NCI-H2029 treated with DMSO at 0.1 percent for 48 hours (cell line): Measurements from ENCODE around the gene REG1A.

Source experiments
- DNase-seq: peaks from one replicate; lab custom pipeline; 2025; lab: John Stamatoyannopoulos, UW

The REG1A gene, protein sequence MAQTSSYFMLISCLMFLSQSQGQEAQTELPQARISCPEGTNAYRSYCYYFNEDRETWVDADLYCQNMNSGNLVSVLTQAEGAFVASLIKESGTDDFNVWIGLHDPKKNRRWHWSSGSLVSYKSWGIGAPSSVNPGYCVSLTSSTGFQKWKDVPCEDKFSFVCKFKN

DNA sequence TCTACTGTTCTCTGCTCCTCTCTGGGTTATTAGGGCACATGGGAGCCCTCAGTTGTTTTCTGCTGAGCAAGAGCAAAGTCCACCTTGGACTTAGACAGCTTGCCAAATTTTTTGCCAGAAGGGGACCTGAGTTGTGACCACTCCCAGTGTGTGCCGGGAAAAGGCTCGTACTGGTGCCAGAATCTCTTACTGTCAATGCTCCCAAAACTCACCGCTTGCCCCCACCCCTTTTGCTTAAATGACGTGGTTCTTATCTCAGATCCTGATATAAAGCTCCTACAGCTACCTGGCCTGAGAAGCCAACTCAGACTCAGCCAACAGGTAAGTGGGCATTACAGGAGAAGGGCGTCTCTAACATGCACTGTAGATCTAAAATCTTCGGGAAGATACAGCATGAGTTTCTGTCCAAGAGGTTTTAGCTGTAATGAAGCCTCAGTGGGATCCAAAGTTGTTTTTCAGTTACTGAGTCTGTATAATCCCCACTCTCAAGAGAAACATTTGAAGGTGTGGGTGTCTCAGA lies at the start of gene REG1A:
REG1A (plus strand) TSS at position 295 of the 520 bp plus-strand sequence. CDS start 374 bp downstream, outside the sequence.
- DNase-seq = no peak

DNA sequence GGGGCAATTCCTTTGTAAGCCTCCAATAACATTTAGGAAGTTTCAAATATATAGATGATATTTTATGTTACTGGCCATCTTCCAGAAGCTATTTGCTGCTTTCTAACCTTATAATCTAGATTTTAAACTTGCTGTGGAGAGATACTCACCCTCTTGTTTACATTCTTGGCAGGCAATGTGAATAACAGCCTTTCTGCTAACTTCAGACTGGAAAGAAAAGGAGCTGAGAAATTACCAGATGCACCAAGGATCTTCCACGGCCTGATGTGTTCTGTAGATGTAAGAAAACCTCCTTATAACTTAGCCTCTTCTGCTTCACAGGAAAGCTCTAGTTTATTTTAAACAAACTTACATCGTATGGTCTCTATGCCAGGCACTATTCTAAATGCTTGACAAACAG lies 49.2 kb upstream of the REG1A start:
- no peak for DNase-seq

DNA sequence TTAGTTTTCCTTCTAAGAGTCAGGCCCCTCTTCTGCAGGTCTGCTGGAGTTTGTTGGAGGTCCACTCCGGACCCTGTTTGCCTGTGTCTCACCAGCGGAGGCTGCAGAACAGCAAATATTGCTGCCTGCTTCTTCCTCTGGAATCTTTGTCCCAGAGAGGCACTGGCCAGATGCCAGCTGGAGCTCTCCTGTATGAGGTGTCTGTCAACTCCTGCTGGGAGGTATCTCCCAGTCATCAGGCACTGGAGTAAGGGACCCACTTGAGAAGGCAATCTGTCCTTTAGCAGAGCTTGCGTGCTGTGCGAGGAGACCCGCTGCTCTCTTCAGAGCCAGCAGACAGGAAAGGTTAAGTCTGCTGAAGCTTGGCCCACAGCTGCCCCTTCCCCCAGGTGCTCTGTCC lies 37.3 kb upstream of the REG1A start:
- no peak for DNase-seq

DNA sequence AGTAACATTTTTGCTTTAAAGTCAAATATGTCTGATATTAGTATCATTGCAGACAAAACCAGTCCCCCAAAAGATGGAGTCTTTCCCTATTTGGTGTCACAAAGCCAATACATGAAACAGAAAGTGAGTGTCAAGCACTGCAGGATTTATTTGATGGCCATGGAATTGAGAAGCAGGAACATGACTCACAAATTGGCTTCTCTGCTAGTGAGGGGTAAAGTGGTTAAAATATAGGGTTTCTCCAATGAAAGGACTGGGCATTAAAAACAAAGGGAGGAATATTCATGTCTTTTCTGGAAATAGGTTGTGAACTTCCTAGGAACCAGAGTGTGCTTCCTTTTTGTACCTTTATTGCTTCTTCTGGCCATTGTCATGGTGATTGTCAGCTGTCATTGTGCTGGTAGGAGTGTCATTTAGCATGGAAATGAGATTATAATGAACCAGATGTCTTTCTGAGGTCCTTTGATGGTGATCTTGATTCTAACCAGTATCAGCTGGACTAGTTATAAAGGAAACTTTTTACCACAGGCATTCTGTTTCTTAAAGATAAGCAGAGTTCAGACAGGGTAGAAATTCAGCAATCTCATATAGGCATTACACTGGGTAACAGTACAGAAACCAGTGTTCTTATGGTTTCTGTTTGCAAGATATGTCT lies 36.6 kb upstream of the REG1A start:
- DNase-seq = no peak

DNA sequence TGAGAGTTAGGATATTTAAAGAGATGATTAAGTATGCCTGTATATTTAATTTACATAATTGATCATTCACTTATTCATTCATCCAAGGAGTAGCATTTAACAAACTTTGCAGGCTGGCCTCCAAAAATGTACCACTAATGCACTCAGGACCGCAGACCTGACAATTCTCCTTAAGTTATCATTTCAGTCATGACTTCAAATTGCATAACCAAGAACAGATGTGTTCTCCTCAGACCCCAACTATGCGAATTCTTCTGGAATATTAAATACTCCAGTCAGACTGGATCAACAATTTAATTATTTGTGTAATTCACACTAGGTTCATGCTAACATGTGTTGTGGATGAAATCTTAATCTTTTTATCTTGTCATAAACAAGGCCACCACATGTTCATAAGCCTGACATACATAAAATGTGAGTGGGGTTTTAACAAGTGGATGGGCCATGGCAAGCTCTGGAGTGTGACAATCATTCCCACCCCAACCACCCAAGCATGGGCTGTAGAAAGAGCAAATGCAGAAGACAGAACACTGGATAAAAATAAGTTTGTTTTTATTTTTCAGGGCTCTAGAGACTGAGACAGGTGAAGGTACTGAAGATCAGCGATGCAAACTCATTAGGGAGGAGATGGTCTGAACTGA lies 35.7 kb upstream of the REG1A start:
- no peak for DNase-seq

DNA sequence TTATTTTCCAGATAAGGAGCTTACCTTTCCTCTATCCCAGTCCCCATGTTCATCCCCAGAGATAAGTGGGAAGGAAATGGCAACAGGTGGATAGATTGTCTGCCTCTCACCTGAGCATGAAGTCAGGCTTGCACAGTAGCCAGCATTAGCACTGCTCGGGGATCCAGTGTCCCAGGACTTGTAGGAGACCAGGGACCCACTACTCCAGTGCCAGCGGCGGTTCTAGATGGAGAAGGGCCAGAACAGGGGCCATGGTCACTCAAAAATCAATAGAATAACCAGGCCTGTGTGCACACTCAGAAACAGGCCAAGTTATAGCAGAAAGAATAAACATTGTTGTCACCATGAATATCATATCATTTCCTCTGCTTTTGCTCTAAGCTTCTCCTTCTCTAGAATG lies 34.9 kb upstream of the REG1A start:
- no peak for DNase-seq

DNA sequence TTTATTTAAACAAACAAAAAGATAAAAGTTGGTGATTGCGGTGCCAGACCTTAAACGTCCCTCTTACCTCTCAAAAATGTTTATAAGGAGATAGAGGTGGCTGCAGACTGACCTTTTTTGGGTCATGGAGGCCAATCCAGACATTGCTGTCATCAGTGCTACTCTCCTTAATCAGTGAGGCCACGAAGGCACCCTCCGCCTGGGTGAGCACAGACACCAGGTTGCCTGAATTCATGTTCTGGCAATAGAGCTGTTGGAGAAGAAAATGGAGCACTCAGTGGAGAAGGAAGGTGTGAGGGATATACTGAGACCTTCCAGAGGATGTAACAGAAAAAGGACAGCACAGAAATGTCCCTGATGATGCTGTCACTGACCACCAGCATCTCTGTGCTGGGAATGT lies 34.0 kb upstream of the REG1A start:
- DNase-seq = no peak

DNA sequence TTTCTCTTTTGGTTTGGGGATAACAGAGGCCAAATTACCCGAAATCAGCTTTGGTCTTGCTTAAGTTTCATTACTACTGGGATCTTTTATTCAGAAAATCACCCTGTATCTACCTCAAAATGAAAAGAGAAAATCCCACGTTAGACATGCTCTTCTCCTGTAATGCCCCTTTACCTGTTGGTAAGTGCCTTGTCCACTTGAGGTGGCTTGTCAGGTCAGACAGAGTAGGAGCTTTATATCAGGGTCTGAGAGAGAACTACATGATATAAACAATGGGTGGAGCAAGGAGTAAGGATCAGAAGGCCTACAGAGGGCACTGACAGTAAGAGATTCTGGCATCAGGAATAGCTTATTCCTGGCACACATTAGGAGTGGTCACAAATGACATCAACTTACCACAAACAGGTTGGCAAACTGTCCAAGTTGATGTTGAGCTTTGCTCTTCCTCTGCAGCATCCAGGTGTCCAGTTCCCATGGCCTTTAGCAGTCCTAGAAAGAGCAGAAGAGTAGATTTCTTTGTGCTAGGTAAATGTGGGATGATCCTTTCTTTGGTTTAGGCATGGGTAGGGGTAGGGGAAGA lies 32.4 kb upstream of the REG1A start, which contains the start of gene REG1B:
REG1B (minus strand) TSS at position 209 of the 580 bp plus-strand sequence. CDS start 381 bp downstream, outside the sequence.
- no peak for DNase-seq

DNA sequence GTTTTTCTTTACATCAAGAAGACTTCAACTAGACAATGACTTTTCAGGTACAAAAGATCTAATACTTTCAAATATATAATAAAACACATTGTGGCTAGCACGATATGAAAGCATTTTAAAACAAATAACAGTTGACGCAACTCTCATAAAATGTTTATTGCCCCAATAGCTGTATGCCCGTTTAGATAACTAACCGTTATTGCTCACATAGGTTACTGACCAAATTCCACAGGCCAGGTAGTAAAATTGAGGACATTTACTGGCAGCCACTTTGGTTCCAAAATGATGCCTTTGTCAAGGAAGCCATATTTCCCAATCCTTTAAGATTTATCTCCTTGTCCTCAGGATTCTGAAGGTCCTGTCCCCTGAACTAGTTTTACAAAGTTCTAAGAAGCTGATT lies 29.6 kb upstream of the REG1A start:
- DNase-seq = no peak

DNA sequence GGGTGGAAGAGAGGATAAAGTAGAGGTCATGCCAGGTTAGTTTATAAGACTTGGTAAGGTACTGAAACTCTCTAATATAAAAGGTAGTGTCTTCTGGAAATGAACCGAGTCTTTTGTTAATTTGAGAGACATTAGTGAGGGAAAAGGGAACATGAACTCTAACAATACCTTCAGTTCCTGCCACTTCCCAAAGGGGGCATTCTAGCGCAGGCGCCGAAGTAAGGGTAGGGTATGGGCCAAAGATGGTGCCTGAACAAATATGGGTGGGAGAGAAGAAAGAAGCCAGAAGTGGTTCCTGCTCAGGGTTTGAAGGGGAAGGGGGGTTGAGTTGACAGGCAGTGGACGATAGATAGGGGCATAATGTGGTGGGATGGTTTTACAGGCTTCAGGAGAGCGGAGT lies 22.4 kb upstream of the REG1A start:
- no peak for DNase-seq

DNA sequence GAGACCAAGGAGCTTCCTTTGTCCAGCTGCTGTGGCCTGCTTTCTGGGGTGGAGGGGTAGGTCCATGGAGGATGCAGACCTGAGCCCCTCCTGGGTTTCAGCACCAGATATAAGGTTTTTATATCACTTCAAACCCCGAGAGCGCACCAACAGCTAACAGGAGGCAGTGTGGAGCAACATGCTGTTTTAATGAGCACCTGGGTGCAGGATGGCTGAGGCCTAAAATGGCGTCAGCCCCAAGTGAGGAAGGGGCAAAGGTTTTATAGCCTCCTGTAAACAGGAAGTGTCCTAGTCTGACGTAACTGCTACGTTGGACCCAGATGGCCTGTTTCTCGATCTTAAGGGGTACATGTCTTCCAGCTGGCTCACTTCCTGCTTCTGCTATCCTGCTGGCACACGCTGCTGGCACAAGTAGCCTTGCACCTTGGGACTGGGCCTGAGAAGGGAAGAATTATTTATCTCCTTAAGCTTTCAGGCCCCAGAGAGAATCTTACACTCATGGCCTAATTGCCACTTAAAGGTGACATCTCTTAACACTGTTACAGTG lies 21.1 kb upstream of the REG1A start:
- DNase-seq = no peak

DNA sequence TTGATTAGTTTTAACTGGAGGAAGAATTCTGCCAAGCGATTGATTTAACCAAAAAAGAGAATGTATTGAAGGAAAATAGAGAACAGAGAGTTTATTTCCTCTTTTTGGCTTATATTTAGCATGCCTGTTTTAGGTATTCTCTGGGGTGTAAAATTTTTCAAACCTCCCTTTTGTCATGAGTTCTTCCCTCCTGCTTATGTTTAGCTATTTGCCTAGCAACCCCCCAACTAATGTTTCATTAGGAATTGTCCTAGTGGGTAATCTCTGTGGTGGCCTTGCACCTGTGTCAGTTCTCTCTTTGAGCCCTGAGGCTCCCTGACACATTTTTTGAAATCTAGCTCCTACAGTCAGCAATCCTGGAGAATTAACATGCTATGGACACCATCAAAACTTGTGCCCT lies 20.0 kb upstream of the REG1A start:
- no peak for DNase-seq

DNA sequence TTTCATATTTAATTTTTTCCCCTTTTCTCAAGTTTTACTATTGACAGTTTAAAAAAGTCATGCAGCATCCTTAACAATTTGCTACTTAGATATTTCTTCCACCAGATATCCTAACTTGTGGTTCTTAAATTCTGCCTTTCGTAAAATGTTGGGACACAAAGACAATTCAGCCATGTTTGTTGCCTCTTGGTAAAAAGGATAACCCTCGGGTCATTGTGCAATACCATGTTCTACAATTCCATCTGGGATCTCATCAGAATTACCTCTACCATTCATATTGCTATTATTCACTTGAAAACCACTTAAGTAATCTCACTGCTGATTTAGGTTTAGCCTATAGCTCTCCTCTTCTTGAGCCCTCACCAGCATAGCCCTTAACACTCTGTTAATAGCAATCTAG lies 19.3 kb upstream of the REG1A start:
- no peak for DNase-seq

DNA sequence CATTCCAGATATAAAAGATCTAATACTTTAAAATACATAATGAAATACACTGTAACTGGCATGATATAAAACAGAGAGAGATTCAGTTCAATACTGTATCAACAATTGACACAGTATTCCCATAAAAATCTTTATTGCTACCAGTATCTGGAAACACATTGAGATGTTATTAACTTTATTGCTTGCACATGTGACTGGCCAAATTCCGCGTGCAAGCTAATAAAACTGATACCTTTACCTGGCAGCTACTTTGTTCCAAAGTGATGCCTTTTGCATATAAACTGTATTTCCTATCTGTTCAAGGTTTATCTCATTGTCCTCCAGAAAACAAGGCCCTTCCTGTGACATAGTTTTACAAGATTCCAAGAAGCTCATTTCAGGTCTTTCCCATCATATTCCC lies 17.1 kb upstream of the REG1A start:
- DNase-seq = no peak

DNA sequence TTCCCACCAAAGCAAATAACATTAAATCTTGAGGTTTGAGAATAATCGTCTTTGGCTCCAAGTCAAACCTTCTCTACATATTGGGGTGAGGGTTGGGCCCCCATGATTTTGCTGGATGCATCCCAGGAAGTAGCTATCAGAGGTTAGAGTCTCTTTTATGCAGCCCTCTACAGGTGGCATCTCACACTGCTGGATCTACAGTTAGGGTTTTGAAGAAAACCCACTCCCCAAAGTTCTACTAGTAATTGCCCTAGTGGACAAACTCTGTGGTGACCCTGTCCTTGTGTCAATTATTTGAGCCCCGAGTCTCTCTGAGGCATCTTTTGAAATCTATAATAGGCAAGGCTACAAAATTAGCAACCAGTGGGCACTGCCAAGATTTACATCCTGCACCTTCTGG lies 15.0 kb upstream of the REG1A start:
- DNase-seq = no peak

DNA sequence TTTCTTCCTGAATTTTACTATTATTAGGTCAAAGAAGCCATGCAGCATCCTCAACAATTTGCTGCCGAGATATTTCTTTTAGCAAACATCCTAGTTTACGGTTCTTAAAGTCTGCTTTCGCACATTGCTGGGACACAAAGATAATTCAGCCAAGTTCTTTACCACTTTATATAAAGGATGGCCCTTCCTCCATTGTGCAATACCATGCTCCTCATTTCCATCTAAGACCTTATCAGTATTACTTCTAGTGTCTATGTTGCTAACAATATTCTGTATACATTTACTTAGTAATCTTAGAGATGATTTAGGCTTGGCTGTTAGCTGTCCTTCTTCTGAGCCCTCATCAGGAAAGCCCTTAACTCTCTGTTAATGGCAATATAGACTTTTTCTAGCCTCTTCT lies 8.0 kb upstream of the REG1A start:
- no peak for DNase-seq

DNA sequence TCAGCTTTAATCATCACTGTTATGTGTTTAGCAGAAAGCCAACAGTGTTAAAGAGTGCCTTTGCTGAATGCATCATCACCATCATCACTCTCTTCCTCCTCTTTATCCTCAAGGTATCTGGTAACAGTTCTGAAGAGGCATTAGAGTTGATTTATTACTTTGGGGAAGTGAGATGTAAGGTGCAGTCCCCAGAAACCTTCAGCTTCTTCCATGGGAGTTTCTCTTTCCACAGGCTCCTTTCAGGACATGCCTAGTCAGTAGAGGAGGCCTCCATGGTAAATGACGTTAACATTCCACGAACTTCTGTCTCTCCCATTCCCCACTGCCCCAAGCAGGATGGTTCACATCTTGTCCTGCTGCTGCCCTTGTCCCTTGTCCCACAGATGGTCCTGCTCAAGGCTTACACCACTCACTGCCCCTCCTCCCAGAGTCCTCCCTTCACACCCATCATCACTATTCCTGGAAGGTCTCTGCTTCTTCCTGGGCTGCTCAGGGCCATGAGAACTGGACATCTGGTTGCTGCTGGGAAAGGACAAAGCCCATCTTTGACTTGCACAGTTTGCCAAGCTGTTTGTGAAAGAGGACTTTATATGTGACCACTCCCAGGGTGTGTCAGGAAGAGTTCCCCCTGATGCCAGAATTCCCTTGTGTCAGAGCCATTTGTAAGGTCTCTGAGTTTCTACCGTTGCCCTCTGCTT lies 5.3 kb upstream of the REG1A start:
- DNase-seq = no peak

DNA sequence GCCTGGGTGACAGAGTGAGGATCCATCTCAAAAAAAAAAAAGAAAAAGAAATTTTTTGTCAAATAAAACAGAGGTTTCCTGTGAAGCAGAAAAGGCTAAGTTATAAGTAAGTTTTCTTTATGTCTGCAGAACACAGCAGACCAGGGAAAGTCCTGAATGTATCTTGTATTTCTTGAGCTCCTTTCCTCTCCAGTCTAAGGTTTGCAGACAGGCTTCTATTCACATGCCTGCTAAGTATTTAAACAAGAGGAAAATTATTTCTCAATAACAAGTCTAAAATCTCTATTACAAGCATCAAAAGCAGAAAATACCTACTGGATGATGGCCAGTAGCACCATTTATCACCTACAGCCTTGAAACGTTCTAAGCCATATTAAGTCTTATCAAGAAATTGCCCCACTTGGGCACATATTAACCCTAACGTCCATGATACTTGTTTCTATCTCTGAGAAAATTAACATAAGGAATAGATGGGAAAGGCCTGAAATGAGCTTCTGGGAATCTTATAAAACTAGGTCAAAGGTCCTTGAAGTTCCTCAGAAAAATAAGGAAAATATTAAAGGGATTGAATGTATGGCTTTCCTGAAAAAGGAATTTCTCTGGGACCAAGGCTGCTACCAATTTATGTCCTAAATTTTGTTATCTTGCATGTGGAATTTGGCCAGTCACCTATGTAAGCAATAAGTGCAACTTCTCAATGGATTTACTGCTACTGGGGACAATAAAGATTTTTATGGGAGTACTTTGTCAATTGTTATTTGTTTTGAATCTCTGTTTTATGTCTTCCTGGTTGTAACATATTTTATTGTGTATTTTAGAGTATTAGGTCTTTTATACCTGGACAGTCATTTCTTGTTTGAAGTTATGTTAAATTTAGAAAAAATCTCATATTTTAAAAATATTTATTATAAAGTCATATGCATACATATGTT lies 3.0 kb upstream of the REG1A start:
- DNase-seq = no peak

DNA sequence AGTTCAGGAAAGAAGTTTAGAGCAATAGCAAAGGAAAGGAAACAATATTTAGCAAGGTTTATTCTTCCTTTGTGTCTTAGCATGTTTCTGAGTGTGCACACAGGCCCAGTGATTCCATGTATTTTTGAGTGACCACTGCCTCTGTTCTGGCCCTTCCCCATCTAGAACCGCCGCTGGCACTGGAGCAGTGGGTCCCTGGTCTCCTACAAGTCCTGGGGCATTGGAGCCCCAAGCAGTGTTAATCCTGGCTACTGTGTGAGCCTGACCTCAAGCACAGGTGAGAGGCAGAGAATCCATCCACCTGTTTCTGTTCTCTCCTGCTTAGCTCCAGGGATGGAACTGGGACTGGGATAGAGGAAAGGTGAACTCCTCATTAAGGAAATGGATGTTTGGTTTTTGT lies 2.4 kb downstream of the REG1A start:
- no peak for DNase-seq

DNA sequence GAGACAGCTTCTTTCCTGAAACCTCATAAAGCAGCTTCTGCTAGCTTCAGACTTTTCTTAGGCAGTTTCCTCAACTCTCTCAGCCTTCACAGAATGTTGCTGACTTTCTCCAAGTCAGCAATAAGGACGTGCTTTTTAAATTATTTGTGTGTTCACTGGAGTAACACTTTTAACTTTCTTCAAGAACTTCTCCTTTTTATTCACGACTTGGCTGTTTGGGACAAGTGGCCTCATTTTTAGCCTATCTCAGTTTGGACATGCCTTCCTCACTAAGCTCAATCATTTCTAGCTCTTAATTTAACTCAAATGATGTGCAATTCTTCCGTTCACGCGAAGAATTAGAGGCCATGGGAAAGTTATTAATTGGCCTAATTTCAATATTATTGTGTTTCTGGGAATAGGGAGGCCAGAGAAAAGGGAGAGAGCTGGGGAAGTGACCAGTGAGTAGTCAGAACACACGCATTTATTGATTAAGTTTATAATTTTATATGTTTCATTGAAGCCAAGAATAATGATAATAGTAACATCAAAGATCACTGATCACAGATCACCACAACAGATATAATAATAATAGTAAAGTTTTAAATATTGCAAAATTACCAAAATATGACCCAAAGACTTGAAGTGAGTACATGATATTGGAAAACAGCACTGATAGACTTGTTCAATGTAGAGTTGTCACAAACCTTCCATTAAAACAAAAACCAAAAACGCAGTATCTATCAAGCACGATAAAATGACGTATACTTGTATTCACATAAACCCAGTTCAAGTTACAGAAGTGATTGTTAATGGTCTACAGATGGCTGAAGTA lies 4.8 kb downstream of the REG1A start:
- DNase-seq = no peak
